Osteoblast (primary cell): ENCODE results near the gene GOLGA6D. TPM values are rescaled to one million over a fixed set of nuclear protein-coding genes. Genes with fewer than 3 reads are reported as not detected.
"Not testable (repeated sequence)": the region's sequence is repeated elsewhere in the genome, so short reads cannot be mapped to it uniquely, and the experiment has no call there.

Experiments
- DNase-seq: peaks from one replicate; pipeline ENCODE4 v3.0.0; 2011; ENCODE audit warnings: low spot score, mixed read lengths; ENCODE audit not compliant: insufficient read length; ENCODE audit errors: missing footprints
- H2AFZ ChIP-seq: 2 replicates; pipeline ENCODE4 v1.6.0; 2011; ENCODE audit warnings: mild to moderate bottlenecking, low read length
- H3K27ac ChIP-seq: 2 replicates; pipeline ENCODE4 v1.5.1; 2011; ENCODE audit warnings: mild to moderate bottlenecking, low read depth, low read length, moderate library complexity
- H3K27me3 ChIP-seq: 2 replicates; pipeline ENCODE4 v1.6.0; 2012; ENCODE audit warnings: mild to moderate bottlenecking, control low read depth, inconsistent platforms, low read length, moderate library complexity; ENCODE audit not compliant: insufficient read depth
- H3K36me3 ChIP-seq: 2 replicates; pipeline ENCODE4 v1.5.1; 2011; ENCODE audit warnings: mild to moderate bottlenecking, low read length, control low read depth, moderate library complexity; ENCODE audit not compliant: insufficient read depth
- H3K4me1 ChIP-seq: 2 replicates; pipeline ENCODE4 v1.5.1; 2011; ENCODE audit warnings: mild to moderate bottlenecking, low read length, control low read depth, moderate library complexity; ENCODE audit not compliant: insufficient read depth
- H3K4me2 ChIP-seq: 2 replicates; pipeline ENCODE4 v1.6.0; 2011; ENCODE audit warnings: mild to moderate bottlenecking, low read length; ENCODE audit not compliant: insufficient read depth
- H3K4me3 ChIP-seq: fragments of 200-600 bp; sonication (generic); 3 replicates; pipeline ENCODE4 v1.5.1; 2012; ENCODE audit warnings: mild to moderate bottlenecking, low read length, inconsistent platforms; ENCODE audit not compliant: insufficient read depth
- H3K79me2 ChIP-seq: 2 replicates; pipeline ENCODE4 v1.6.0; 2012; ENCODE audit warnings: mild to moderate bottlenecking, low read length, control low read depth, inconsistent platforms; ENCODE audit not compliant: insufficient read depth
- H3K9me3 ChIP-seq: 2 replicates; pipeline ENCODE4 v1.5.1; 2011; ENCODE audit warnings: low read depth, low read length, control low read depth
- H4K20me1 ChIP-seq: 2 replicates; pipeline ENCODE4 v1.6.0; 2012; ENCODE audit warnings: mild to moderate bottlenecking, low read length, control low read depth; ENCODE audit not compliant: insufficient read depth
- total RNA-seq: library from RNA; depleted of rRNA; stranded (reverse); fragments of >200 nt; gene quantifications from 2 replicates; pipeline ENCODE4 v1.2.3, GENCODE V29; 2012
- TF ChIP-seq, protein P1 (sequence below): IDR thresholded peaks from 2 replicates; pipeline ENCODE4 v1.5.1; 2011; ENCODE audit warnings: mild to moderate bottlenecking, low read depth, low read length, moderate library complexity; ENCODE audit errors: extremely low read depth

Gene GOLGA6D
- total RNA-seq, 1 donor, result not detected

DNA sequence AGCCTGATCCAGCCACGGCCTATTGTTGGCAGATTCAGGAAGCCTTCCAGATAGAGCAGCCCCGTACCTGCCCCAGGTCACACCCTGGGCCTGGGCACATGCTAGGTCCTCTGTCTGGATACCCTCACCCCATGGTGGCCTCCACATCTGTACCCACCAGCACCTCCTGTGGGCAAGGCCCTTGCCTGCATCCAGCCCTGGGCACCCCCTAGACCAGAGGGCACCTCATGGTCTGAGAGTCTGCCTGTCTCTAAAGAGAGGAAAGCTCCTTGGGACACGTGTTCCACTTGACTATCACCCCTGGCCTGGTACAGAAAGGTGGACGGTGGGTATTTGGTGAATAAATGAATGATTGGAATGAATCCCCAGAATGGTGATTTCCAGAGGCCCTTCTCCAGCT is 44.4 kb downstream of the GOLGA6D start:
- no peaks in the 10 kb centered on the region for H4K20me1 ChIP-seq
- peaks cover under 1% of the 10 kb centered on the region for H3K27me3 ChIP-seq
- no peak for DNase-seq
- no peak overlapping the region for H3K27ac ChIP-seq
- no peaks in the 10 kb centered on the region for H3K36me3 ChIP-seq
- TF ChIP-seq, protein P1, sequence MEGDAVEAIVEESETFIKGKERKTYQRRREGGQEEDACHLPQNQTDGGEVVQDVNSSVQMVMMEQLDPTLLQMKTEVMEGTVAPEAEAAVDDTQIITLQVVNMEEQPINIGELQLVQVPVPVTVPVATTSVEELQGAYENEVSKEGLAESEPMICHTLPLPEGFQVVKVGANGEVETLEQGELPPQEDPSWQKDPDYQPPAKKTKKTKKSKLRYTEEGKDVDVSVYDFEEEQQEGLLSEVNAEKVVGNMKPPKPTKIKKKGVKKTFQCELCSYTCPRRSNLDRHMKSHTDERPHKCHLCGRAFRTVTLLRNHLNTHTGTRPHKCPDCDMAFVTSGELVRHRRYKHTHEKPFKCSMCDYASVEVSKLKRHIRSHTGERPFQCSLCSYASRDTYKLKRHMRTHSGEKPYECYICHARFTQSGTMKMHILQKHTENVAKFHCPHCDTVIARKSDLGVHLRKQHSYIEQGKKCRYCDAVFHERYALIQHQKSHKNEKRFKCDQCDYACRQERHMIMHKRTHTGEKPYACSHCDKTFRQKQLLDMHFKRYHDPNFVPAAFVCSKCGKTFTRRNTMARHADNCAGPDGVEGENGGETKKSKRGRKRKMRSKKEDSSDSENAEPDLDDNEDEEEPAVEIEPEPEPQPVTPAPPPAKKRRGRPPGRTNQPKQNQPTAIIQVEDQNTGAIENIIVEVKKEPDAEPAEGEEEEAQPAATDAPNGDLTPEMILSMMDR, result no peak
- H3K4me1 ChIP-seq, result no peaks in the 10 kb centered on the region
- no peak overlapping the region for H2AFZ ChIP-seq
- H3K4me2 ChIP-seq, result no peak overlapping the region
- no peaks in the 10 kb centered on the region for H3K9me3 ChIP-seq
- no peak overlapping the region for H3K4me3 ChIP-seq
- H3K79me2 ChIP-seq, result no peaks in the 10 kb centered on the region

DNA sequence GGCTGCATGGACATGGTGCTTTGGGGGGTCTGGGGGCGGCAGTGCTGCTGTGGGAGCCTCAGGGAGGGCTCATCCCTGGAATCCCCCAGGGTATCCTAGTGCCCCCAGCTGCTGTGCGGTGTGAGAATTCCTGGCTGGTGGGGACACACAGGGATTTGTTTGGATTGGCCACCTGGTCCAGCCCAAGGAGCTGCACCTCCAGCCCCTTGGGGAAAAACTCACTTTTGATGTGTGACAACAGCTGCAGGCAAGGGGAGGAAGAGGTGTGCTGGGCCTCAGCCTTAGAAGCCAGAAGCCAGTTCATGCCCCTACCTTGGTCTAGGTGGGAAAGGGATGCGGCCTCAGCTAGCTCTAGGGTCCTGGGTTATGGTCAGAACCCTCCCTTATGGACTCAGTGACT is 44.9 kb downstream of the GOLGA6D start:
- Histone ChIP-seq H3K4me1 (no peaks in the 10 kb centered on the region), H3K9me3 (no peaks in the 10 kb centered on the region), H3K4me3 (no peak overlapping the region), H4K20me1 (no peaks in the 10 kb centered on the region), H3K36me3 (no peaks in the 10 kb centered on the region), H2AFZ (no peak overlapping the region), H3K27me3 (no peaks in the 10 kb centered on the region), H3K79me2 (no peaks in the 10 kb centered on the region), H3K4me2 (no peak overlapping the region), H3K27ac (no peak overlapping the region)
- DNase-seq, result no peak
- TF ChIP-seq, protein P1, result no peak

DNA sequence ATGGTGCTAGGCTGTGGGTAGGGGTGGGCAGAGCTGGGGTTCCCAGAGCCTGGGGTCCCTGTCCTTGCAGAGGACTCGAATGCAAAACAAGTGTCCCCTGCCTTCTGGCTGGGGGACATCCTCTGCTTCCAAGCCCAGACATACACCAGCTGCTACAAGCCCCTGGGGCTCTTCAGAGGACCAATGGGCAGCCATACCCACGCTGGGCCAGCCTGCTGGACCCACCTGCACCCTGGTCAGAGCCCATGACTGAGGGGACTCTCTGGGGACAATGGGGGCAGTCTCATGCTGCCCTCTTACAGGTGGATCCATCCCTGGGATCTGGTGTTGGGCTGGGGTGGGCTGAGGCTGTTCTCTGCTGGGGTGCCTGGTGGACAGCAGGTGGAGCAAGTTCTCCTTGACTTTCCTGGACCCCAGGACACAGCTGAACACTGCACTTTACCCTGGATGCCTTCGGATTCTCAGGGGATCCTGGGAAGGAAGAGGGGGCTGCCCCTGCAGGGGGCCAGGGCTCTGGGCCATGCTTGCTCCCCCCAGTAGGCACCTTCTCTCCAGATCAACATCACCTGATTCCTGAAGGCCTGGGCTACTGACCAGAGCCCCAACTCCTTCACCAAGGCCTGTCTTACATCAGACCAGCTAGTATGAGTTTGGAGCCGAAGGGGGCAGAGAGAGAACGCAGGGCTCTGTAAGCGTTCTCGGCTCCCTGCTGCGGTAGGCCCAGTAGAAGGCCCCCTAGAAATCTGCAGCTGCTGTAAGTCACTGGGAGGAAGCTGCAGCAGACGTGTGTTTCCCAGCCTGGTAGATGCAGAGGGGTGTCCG is 46.1 kb downstream of the GOLGA6D start:
- H3K4me3 ChIP-seq, result no peak overlapping the region
- H3K27me3 ChIP-seq, result no peaks in the 10 kb centered on the region
- no peak for DNase-seq
- H3K79me2 ChIP-seq, result no peaks in the 10 kb centered on the region
- no peaks in the 10 kb centered on the region for H3K4me1 ChIP-seq
- no peaks in the 10 kb centered on the region for H3K36me3 ChIP-seq
- H3K4me2 ChIP-seq, result no peak overlapping the region
- TF ChIP-seq, protein P1, result no peak
- no peaks in the 10 kb centered on the region for H3K9me3 ChIP-seq
- no peak overlapping the region for H3K27ac ChIP-seq
- H2AFZ ChIP-seq, result no peak overlapping the region
- H4K20me1 ChIP-seq, result no peaks in the 10 kb centered on the region

DNA sequence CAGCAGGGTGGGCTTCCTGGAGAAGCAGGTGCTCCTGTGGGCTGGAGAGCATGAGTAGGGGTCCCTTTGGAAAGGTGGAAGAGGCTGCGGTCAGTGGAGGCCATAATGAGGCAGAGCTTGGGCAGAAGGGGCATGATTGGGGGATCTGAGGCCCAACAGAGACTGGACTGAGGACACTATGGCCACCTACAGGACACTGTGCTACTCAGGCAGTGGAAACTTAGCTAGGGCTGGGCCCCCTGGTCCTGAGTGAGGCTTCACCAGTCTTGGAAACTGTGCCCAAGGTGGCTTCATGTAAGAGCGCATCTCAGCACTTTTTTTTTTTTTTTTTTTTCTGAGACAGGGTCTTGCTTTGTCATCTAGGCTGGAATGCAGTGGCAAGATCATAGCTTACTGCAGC is 46.9 kb downstream of the GOLGA6D start:
- Histone ChIP-seq H3K4me3 (no peak overlapping the region), H3K27me3 (no peaks in the 10 kb centered on the region), H3K36me3 (no peaks in the 10 kb centered on the region), H4K20me1 (no peaks in the 10 kb centered on the region), H3K4me1 (no peaks in the 10 kb centered on the region), H3K4me2 (no peak overlapping the region), H3K27ac (no peak overlapping the region), H2AFZ (no peak overlapping the region), H3K79me2 (no peaks in the 10 kb centered on the region), H3K9me3 (no peaks in the 10 kb centered on the region)
- TF ChIP-seq, protein P1, result no peak
- no peak for DNase-seq

DNA sequence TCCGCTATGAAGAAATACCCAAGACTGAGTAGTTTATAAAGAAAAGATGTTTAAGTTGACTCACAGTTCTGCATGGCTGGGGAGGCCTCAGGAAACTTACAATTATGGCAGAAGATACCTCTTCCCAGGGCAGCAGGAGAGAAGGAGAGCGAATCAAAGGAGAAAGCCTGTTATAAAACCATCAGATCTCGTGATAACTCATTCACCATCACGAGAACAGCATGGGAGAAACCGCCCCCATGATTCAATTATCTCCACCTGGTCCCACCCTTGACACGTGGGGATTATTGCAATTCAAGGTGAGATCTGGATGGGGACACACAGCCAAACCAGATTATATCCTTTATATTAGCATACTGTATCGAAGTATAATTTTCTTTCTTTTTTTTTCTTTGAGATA is 49.5 kb downstream of the GOLGA6D start:
- not testable (repeated sequence) for H3K36me3 ChIP-seq, H3K9me3 ChIP-seq, DNase-seq, H3K4me3 ChIP-seq, H3K4me2 ChIP-seq, H3K27me3 ChIP-seq, H4K20me1 ChIP-seq, H2AFZ ChIP-seq, H3K27ac ChIP-seq
- Histone ChIP-seq H3K4me1 (peaks cover 16% of the 10 kb centered on the region), H3K79me2 (peaks cover 12% of the 10 kb centered on the region)

DNA sequence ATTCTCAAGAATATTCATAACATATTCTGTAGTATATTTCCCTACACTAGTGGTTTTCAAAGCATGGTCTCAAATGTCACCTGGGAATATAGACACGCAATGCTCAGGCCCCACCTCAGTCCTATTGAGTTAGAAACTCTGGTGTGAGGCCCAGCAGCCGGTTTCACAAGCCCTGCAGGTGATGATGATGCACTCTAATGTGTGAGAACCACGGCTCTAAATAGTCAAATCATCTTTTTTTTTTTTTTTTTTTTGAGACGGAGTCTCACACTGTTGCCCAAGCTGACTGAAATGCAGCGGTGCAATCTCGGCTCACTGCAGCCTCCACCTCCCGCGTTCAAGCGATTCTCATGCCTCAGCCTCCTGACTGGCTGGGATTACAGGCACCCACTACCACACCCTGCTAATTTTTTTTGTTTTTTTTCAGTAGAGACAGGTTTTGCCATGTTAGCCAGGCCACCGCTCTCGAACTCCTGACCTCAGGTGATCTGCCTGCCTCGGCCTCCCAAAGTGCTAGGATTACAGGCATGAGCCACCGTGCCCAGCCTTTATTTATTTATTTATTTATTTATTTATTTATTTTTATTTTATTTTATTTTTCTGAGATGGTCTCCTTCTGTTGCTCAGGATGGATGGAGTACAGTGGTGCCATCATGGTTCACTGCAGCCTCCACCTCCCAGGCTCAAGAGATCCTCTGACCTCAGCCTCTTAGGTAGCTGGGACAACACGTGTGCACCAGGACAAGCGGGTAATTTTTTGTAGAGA is 51.2 kb downstream of the GOLGA6D start:
- not testable (repeated sequence) for H2AFZ ChIP-seq, H3K4me2 ChIP-seq, H3K27ac ChIP-seq, DNase-seq, H3K4me3 ChIP-seq, H3K9me3 ChIP-seq, H4K20me1 ChIP-seq, H3K36me3 ChIP-seq, H3K27me3 ChIP-seq
- H3K4me1 ChIP-seq, result peaks cover 16% of the 10 kb centered on the region
- H3K79me2 ChIP-seq, result peaks cover 14% of the 10 kb centered on the region
